IMR-90 (cell line): ENCODE results near the gene EEF1G. TPM values are rescaled to one million over a fixed set of nuclear protein-coding genes. Genes with fewer than 3 reads are reported as not detected.
"Not testable (repeated sequence)": the region's sequence is repeated elsewhere in the genome, so short reads cannot be mapped to it uniquely, and the experiment has no call there.

Source experiments
- ATAC-seq: fragments of 200-7000 bp; cut with Tn5 transposase; 2 replicates; pipeline ENCODE4 v1.9.1; 2020; ENCODE audit warnings: low read depth, mild to moderate bottlenecking, moderate library complexity
- BruUV-seq: library from RNA; stranded (reverse); fragments of 400-500 nt; replicated peaks from 2 replicates; lab custom pipeline; 2021; lab: Mats Ljungman, UMichigan
- CTCF ChIA-PET: fragments of 300-600 bp; formaldehyde crosslinking; extraction: SDS; loops from one replicate; lab custom pipeline; 2021; ENCODE audit warnings: antibody characterized with exemption; lab: Yijun Ruan, JAX
- POLR2A ChIA-PET: fragments of 300-600 bp; sonication (Branson Sonifier 250); formaldehyde crosslinking; loops from one replicate; lab custom pipeline; 2022; ENCODE audit warnings: antibody characterized with exemption; ENCODE audit not compliant: unreplicated experiment; lab: Charles Lee
- DNase-seq: peaks from one replicate; pipeline ENCODE4 v3.0.0; 2013
- H2AFZ ChIP-seq: replicated peaks from 2 replicates; pipeline ENCODE3; 2013; ENCODE audit warnings: low read length, mild to moderate bottlenecking; ENCODE audit not compliant: poor library complexity
- H2AK5ac ChIP-seq: 2 replicates; pipeline ENCODE4 v1.6.1; 2013; ENCODE audit warnings: low read depth, low read length, inconsistent platforms
- H2AK9ac ChIP-seq: replicated peaks from 2 replicates; pipeline ENCODE3; 2013; ENCODE audit warnings: mild to moderate bottlenecking, low read depth, low read length, moderate library complexity; ENCODE audit not compliant: poor library complexity
- H2BK120ac ChIP-seq: 2 replicates; pipeline ENCODE4 v1.6.1; 2013; ENCODE audit warnings: low read depth, low read length, inconsistent platforms
- H2BK15ac ChIP-seq: 3 replicates; pipeline ENCODE4 v1.6.1; 2013; ENCODE audit warnings: low read depth, low read length, inconsistent platforms
- H2BK20ac ChIP-seq: 2 replicates; pipeline ENCODE4 v1.6.1; 2013; ENCODE audit warnings: low read depth, mild to moderate bottlenecking, inconsistent platforms, low read length, moderate library complexity
- H2BK5ac ChIP-seq: 2 replicates; pipeline ENCODE4 v1.6.1; 2013; ENCODE audit warnings: mild to moderate bottlenecking, low read depth, low read length, inconsistent platforms; ENCODE audit not compliant: poor library complexity, severe bottlenecking
- H3K14ac ChIP-seq: replicated peaks from 2 replicates; pipeline ENCODE4 v1.6.1; 2013; ENCODE audit warnings: low read depth, low read length, inconsistent platforms
- H3K18ac ChIP-seq: 2 replicates; pipeline ENCODE4 v1.6.1; 2013; ENCODE audit warnings: low read depth, low read length, control low read depth
- H3K23ac ChIP-seq: 2 replicates; pipeline ENCODE4 v1.6.1; 2013; ENCODE audit warnings: low read depth, low read length, inconsistent platforms
- H3K27ac ChIP-seq: 2 replicates; pipeline ENCODE4 v1.5.1; 2013; ENCODE audit warnings: mild to moderate bottlenecking, control low read depth, low read length; ENCODE audit not compliant: insufficient read depth
- H3K27me3 ChIP-seq: 2 replicates; pipeline ENCODE4 v1.6.1; 2013; ENCODE audit warnings: low read length; ENCODE audit not compliant: control insufficient read depth, insufficient read depth
- H3K36me3 ChIP-seq: 2 replicates; pipeline ENCODE4 v1.6.1; 2013; ENCODE audit warnings: low read length, mixed read lengths; ENCODE audit not compliant: control insufficient read depth, insufficient read depth
- H3K4ac ChIP-seq: 2 replicates; pipeline ENCODE4 v1.6.1; 2013; ENCODE audit warnings: low read depth, low read length, inconsistent platforms
- H3K4me1 ChIP-seq: 2 replicates; pipeline ENCODE4 v1.6.1; 2013; ENCODE audit warnings: low read length, mixed read lengths; ENCODE audit not compliant: control insufficient read depth, insufficient read depth
- H3K4me2 ChIP-seq: 2 replicates; pipeline ENCODE4 v1.6.1; 2013; ENCODE audit warnings: low read depth, mild to moderate bottlenecking, control low read depth, low read length, moderate library complexity
- H3K4me3 ChIP-seq: 2 replicates; pipeline ENCODE4 v1.5.1; 2013; ENCODE audit warnings: low read depth, mild to moderate bottlenecking, control low read depth, low read length, moderate library complexity; ENCODE audit not compliant: insufficient read depth
- H3K56ac ChIP-seq: 2 replicates; pipeline ENCODE4 v1.6.1; 2013; ENCODE audit warnings: low read length, inconsistent platforms; ENCODE audit not compliant: insufficient read depth; ENCODE audit errors: extremely low read depth
- H3K79me1 ChIP-seq, 2 experiments: 2 replicates each; pipeline ENCODE4 v1.6.1; 2013; ENCODE audit warnings: low read length in 2 of 2, inconsistent platforms in 1 of 2, low read depth in 1 of 2
- H3K9ac ChIP-seq: 2 replicates; pipeline ENCODE4 v1.6.1; 2013; ENCODE audit warnings: low read depth, low read length, control low read depth
- H3K9me1 ChIP-seq: 2 replicates; pipeline ENCODE4 v1.6.1; 2013; ENCODE audit warnings: low read length, inconsistent platforms; ENCODE audit not compliant: insufficient read depth
- H3K9me3 ChIP-seq: 2 replicates; pipeline ENCODE4 v1.6.1; 2013; ENCODE audit warnings: low read length; ENCODE audit not compliant: control insufficient read depth, insufficient read depth
- H4K20me1 ChIP-seq: 2 replicates; pipeline ENCODE4 v1.6.1; 2013; ENCODE audit warnings: low read length, inconsistent platforms; ENCODE audit not compliant: insufficient read depth
- H4K5ac ChIP-seq: 2 replicates; pipeline ENCODE4 v1.6.1; 2013; ENCODE audit warnings: mild to moderate bottlenecking, low read depth, low read length, control low read depth
- H4K8ac ChIP-seq, 2 experiments: 2 replicates each; pipeline ENCODE4 v1.6.1; 2013; ENCODE audit warnings: low read depth in 2 of 2, low read length in 2 of 2, control low read depth in 1 of 2, inconsistent platforms in 1 of 2
- H4K91ac ChIP-seq: 2 replicates; pipeline ENCODE4 v1.6.1; 2013; ENCODE audit warnings: low read depth, low read length, inconsistent platforms; ENCODE audit not compliant: insufficient read depth
- WGBS, 2 experiments: methylation state at CpG; one replicate each; pipeline versions ENCODE4 v1.1.5 to v1.1.7; 2013; ENCODE audit warnings: missing lambda C conversion rate in 2 of 2; ENCODE audit not compliant: insufficient read length in 1 of 2; ENCODE audit errors: extremely low coverage in 2 of 2; 5-methylcytosine and 5-hydroxymethylcytosine counted together
- dilution Hi-C: fragments of 300-500 bp; cut with HindIII; formaldehyde crosslinking; loops from one replicate; pipeline ENCODE4 v1.14.3; 2018; ENCODE audit warnings: low sequenced_read_pairs; ENCODE audit not compliant: unreplicated experiment
- in situ Hi-C: fragments of 300-500 bp; cut with MboI; formaldehyde crosslinking; loops from 3 replicates; pipeline ENCODE4 v1.14.3; 2019; ENCODE audit warnings: low sequenced_read_pairs, inconsistent platforms, mixed read lengths
- intact Hi-C: fragments of 100-400 bp; cut with micrococcal nuclease; formaldehyde crosslinking; loops from 2 replicates; pipeline ENCODE4 v1.10.0; 2022
- polyA plus RNA-seq, 3 experiments: library from polyadenylated mRNA; depleted of rRNA; stranded (reverse); fragments of >200 nt; gene quantifications; 2 replicates each; pipeline ENCODE4 v1.2.3, GENCODE V29; 2012; ENCODE audit warnings: low replicate concordance in 1 of 3
- total RNA-seq: library from RNA; depleted of rRNA; stranded (reverse); fragments of >200 nt; gene quantifications from 2 replicates; pipeline ENCODE4 v1.2.3, GENCODE V29; 2012

Gene EEF1G
- total and polyA plus RNA-seq, 2 of the 4 experiments (the other 2 are of a cell fraction) = 1,684 to 1,857 TPM

- H2BK15ac ChIP-seq, H3K4ac ChIP-seq, H3K4me2 ChIP-seq, H3K14ac ChIP-seq, H3K4me3 ChIP-seq, H3K27me3 ChIP-seq, intact Hi-C loops, H2AFZ ChIP-seq, H4K5ac ChIP-seq, POLR2A ChIA-PET, H3K9ac ChIP-seq, ATAC-seq, in situ Hi-C loops, H2AK5ac ChIP-seq, H3K9me1 ChIP-seq, H3K27ac ChIP-seq, H3K18ac ChIP-seq, DNase-seq, H3K56ac ChIP-seq, H2BK120ac ChIP-seq, H3K9me3 ChIP-seq, H3K23ac ChIP-seq, H2BK20ac ChIP-seq, H4K91ac ChIP-seq, dilution Hi-C loops, H2BK5ac ChIP-seq, H4K8ac ChIP-seq: not testable (repeated sequence)
- CTCF ChIA-PET = interaction anchor here (1.8 kb wide), 1 partner anchor 11 kb away, joined by 6 read pairs; no protein-coding TSS in a partner anchor
- Histone ChIP-seq H3K79me1 (peaks cover 18 to 75% of the 10 kb centered on the region in 2 experiments), H3K4me1 (peaks cover 12% of the 10 kb centered on the region), H2AK9ac (peak overlapping the region; percentile 74), H4K20me1 (peaks cover 54% of the 10 kb centered on the region), H3K36me3 (peaks cover 52% of the 10 kb centered on the region)
- TSS peak; percentile 45 for BruUV-seq
- WGBS, 2 experiments = 100% methylated on average over 1 of the region's 5 CpGs; no CpG with 5 or more reads in 1 of the 2 experiments
These were observed 2.2 kb downstream of the EEF1G start for GRCh38 chr11:62571493-62571892.

GRCh38 chr11:62570903-62571302, 2.8 kb downstream of the EEF1G start:
- H3K4ac ChIP-seq, H3K27me3 ChIP-seq, H2BK15ac ChIP-seq, dilution Hi-C loops, H3K14ac ChIP-seq, H2AK9ac ChIP-seq, BruUV-seq, H2AFZ ChIP-seq, H3K4me2 ChIP-seq, ATAC-seq, H2BK5ac ChIP-seq, H3K4me3 ChIP-seq, H3K56ac ChIP-seq, H4K8ac ChIP-seq, intact Hi-C loops, H3K27ac ChIP-seq, DNase-seq, H2BK20ac ChIP-seq, H3K9me1 ChIP-seq, H4K91ac ChIP-seq, H4K5ac ChIP-seq, H3K18ac ChIP-seq, H3K9me3 ChIP-seq, H2AK5ac ChIP-seq, in situ Hi-C loops, H3K9ac ChIP-seq, H2BK120ac ChIP-seq: not testable (repeated sequence)
- ChIA-PET CTCF (interaction anchor here (1.8 kb wide), 1 partner anchor 11 kb away, joined by 6 read pairs; no protein-coding TSS in a partner anchor), POLR2A (interaction anchor here (0.5 kb wide), 1 partner anchor 147 kb away, joined by 6 read pairs; no protein-coding TSS in a partner anchor)
- Histone ChIP-seq H3K23ac (peak overlapping the region; percentile 83; the same call in 1 of the 2 replicates), H4K20me1 (peaks cover 60% of the 10 kb centered on the region), H3K79me1 (peaks cover 18 to 74% of the 10 kb centered on the region in 2 experiments), H3K4me1 (peaks cover 12% of the 10 kb centered on the region), H3K36me3 (peaks cover 51% of the 10 kb centered on the region)
- WGBS, 2 experiments = 100% methylated on average over 2 of the region's 5 CpGs; no CpG with 5 or more reads in 1 of the 2 experiments
